Esophagus squamous epithelium (tissue), 4 donors: ENCODE measurements around the gene DTNB.

Experiments used
- POLR2A ChIP-seq, 4 donors: fragments of 450-650 bp; IDR thresholded peaks; one replicate each; pipeline ENCODE4 v1.6.1; 2017; ENCODE audit warnings: antibody characterized with exemption in 4 of 4, mild to moderate bottlenecking in 4 of 4, moderate library complexity in 3 of 4
- TF ChIP-seq, protein P1 (sequence below), 6 experiments: fragments of 450-650 bp in 4 of 6; fragments of 200-600 bp in 2 of 6; sonication (generic) in 2 of 6; IDR thresholded peaks; one replicate each; pipeline ENCODE4 v1.5.1; 2016 to 2019; ENCODE audit warnings: antibody characterized with exemption in 6 of 6, mild to moderate bottlenecking in 4 of 6, moderate library complexity in 4 of 6

DNA sequence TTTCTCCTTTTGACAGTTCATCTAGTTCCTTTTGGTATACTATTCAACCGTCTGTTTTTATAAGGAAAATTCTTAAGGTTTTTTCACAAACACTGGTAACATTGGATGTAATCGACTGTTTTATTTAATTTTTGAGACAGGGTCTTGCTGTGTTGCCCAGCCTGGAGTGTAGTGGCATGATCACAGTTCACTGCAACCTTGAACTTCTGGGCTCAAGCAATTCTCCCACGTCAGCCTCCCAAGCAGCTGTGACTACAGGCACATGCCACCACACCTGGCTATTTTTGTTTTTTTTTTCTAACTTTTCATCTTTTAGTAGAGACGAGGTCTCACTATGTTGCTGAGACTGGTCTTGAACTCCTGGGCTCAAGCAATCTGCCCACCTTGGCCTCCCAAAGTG is 227.3 kb downstream of the DTNB start:
- TF ChIP-seq, protein P1, sequence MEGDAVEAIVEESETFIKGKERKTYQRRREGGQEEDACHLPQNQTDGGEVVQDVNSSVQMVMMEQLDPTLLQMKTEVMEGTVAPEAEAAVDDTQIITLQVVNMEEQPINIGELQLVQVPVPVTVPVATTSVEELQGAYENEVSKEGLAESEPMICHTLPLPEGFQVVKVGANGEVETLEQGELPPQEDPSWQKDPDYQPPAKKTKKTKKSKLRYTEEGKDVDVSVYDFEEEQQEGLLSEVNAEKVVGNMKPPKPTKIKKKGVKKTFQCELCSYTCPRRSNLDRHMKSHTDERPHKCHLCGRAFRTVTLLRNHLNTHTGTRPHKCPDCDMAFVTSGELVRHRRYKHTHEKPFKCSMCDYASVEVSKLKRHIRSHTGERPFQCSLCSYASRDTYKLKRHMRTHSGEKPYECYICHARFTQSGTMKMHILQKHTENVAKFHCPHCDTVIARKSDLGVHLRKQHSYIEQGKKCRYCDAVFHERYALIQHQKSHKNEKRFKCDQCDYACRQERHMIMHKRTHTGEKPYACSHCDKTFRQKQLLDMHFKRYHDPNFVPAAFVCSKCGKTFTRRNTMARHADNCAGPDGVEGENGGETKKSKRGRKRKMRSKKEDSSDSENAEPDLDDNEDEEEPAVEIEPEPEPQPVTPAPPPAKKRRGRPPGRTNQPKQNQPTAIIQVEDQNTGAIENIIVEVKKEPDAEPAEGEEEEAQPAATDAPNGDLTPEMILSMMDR (IDR thresholded peaks at IDR 0.05) = no peak
- TF ChIP-seq POLR2A (IDR thresholded peaks at IDR 0.05) = no peak
